SK-N-SH treated with all-trans-retinoic acid at 6 μM for 48 hours (cell line): Measurements from ENCODE around the gene CD83.

Source experiments
- ARNTL ChIP-seq: fragments of 450-650 bp; formaldehyde crosslinking; IDR thresholded peaks from 2 replicates; pipeline ENCODE4 v1.5.0; 2020; ENCODE audit warnings: low read depth, mild to moderate bottlenecking, moderate library complexity, borderline replicate concordance
- CREB5 ChIP-seq: fragments of 250-450 bp; sonication (Bioruptor Pico); IDR thresholded peaks from 2 replicates; pipeline ENCODE4 v1.5.1; 2020; ENCODE audit warnings: low read depth, mild to moderate bottlenecking, moderate library complexity
- ESRRG ChIP-seq: fragments of 250-450 bp; sonication (Bioruptor Pico); IDR thresholded peaks from 2 replicates; pipeline ENCODE4 v1.6.1; 2021; ENCODE audit warnings: mild to moderate bottlenecking
- ISL1 ChIP-seq: fragments of 250-450 bp; sonication (Bioruptor Pico); IDR thresholded peaks from 2 replicates; pipeline ENCODE4 v2.1.2; 2022; ENCODE audit warnings: mild to moderate bottlenecking, moderate library complexity
- RARB ChIP-seq: fragments of 250-450 bp; sonication (Bioruptor Pico); IDR thresholded peaks from 2 replicates; pipeline ENCODE4 v1.8.0; 2021; ENCODE audit warnings: mild to moderate bottlenecking, moderate library complexity
- TOX ChIP-seq: fragments of 250-450 bp; sonication (Bioruptor Pico); IDR thresholded peaks from 2 replicates; pipeline ENCODE4 v1.8.0; 2021; ENCODE audit warnings: mild to moderate bottlenecking, moderate library complexity, borderline replicate concordance
- ZFP3 ChIP-seq: fragments of 250-450 bp; sonication (Bioruptor Pico); IDR thresholded peaks from 2 replicates; pipeline ENCODE4 v1.5.0; 2020; ENCODE audit warnings: mild to moderate bottlenecking, moderate library complexity
- ZFP30 ChIP-seq: fragments of 450-650 bp; formaldehyde crosslinking; IDR thresholded peaks from 2 replicates; pipeline ENCODE4 v1.5.0; 2022; ENCODE audit warnings: mild to moderate bottlenecking, moderate library complexity
- ZNF565 ChIP-seq: fragments of 450-650 bp; formaldehyde crosslinking; conservative IDR thresholded peaks from 2 replicates; pipeline ENCODE4 v1.5.0; 2020; ENCODE audit warnings: low read depth, mild to moderate bottlenecking, moderate library complexity
- TF ChIP-seq, protein P1 (sequence below): fragments of 250-450 bp; sonication (Bioruptor Pico); IDR thresholded peaks from 2 replicates; pipeline ENCODE4 v1.8.0; 2020; ENCODE audit warnings: mild to moderate bottlenecking, moderate library complexity, borderline replicate concordance
- TF ChIP-seq, protein P2 (sequence below): fragments of 250-450 bp; sonication (Bioruptor Pico); IDR thresholded peaks from 2 replicates; pipeline ENCODE4 v1.5.0; 2020; ENCODE audit warnings: mild to moderate bottlenecking, moderate library complexity

DNA sequence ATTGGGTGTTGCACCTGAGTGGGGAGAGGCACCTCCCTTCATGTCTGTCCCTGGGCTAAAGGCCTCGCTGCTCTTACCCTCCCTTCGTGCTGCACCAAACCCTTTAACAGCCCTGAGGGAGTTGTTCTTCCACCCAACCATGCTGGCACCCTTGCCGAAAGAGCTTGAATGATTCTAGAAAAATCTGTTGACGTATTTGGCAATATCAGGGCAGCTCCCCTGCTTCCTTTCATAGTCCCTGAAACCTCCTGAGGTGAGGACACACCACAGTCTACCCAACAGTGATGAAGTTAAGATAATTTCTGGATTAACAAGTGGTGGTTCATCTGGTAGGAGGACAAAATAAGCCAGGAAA, 15.3 kb downstream of the CD83 start:
- TF ChIP-seq RARB (CRISPR knock-in tag) (no peak), ARNTL (CRISPR knock-in tag) (no peak), ZFP3 (CRISPR knock-in tag) (no peak), ZFP30 (no peak), CREB5 (CRISPR knock-in tag) (no peak), ZNF565 (no peak), ESRRG (CRISPR knock-in tag) (no peak), TOX (CRISPR knock-in tag) (no peak), ISL1 (no peak)
- TF ChIP-seq, protein P1, sequence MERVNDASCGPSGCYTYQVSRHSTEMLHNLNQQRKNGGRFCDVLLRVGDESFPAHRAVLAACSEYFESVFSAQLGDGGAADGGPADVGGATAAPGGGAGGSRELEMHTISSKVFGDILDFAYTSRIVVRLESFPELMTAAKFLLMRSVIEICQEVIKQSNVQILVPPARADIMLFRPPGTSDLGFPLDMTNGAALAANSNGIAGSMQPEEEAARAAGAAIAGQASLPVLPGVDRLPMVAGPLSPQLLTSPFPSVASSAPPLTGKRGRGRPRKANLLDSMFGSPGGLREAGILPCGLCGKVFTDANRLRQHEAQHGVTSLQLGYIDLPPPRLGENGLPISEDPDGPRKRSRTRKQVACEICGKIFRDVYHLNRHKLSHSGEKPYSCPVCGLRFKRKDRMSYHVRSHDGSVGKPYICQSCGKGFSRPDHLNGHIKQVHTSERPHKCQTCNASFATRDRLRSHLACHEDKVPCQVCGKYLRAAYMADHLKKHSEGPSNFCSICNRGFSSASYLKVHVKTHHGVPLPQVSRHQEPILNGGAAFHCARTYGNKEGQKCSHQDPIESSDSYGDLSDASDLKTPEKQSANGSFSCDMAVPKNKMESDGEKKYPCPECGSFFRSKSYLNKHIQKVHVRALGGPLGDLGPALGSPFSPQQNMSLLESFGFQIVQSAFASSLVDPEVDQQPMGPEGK (CRISPR knock-in tag): no peak
- TF ChIP-seq, protein P2, sequence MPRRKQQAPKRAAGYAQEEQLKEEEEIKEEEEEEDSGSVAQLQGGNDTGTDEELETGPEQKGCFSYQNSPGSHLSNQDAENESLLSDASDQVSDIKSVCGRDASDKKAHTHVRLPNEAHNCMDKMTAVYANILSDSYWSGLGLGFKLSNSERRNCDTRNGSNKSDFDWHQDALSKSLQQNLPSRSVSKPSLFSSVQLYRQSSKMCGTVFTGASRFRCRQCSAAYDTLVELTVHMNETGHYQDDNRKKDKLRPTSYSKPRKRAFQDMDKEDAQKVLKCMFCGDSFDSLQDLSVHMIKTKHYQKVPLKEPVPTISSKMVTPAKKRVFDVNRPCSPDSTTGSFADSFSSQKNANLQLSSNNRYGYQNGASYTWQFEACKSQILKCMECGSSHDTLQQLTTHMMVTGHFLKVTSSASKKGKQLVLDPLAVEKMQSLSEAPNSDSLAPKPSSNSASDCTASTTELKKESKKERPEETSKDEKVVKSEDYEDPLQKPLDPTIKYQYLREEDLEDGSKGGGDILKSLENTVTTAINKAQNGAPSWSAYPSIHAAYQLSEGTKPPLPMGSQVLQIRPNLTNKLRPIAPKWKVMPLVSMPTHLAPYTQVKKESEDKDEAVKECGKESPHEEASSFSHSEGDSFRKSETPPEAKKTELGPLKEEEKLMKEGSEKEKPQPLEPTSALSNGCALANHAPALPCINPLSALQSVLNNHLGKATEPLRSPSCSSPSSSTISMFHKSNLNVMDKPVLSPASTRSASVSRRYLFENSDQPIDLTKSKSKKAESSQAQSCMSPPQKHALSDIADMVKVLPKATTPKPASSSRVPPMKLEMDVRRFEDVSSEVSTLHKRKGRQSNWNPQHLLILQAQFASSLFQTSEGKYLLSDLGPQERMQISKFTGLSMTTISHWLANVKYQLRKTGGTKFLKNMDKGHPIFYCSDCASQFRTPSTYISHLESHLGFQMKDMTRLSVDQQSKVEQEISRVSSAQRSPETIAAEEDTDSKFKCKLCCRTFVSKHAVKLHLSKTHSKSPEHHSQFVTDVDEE (CRISPR knock-in tag): no peak
